GM23338 (cell line): ENCODE data around the gene GRAMD4. TPM values are rescaled to one million over a fixed set of nuclear protein-coding genes. Genes with fewer than 3 reads are reported as not detected.

Experiments
- ATAC-seq: fragments of 200-7000 bp; cut with Tn5 transposase; 3 replicates; pipeline ENCODE4 v1.9.1; 2020
- DNase-seq: peaks from one replicate; pipeline ENCODE4 v3.0.0-alpha.2; 2015; ENCODE audit warnings: low spot score
- H2AFZ ChIP-seq: fragments of 200-600 bp; sonication (generic); 2 replicates; pipeline ENCODE4 v1.8.0; 2016; ENCODE audit warnings: antibody characterized with exemption, mild to moderate bottlenecking, moderate library complexity
- H3F3A ChIP-seq: fragments of 200-600 bp; sonication (generic); replicated peaks from 2 replicates; pipeline ENCODE4 v1.8.0; 2017; ENCODE audit warnings: antibody characterized with exemption, mixed run types, low read depth
- H3K27ac ChIP-seq: fragments of 200-600 bp; sonication (generic); 2 replicates; pipeline ENCODE4 v1.6.1; 2016; ENCODE audit warnings: low read depth
- H3K27me3 ChIP-seq: fragments of 200-600 bp; sonication (generic); 2 replicates; pipeline ENCODE4 v1.8.0; 2016; ENCODE audit warnings: mild to moderate bottlenecking, mixed run types, moderate library complexity; ENCODE audit not compliant: insufficient read depth
- H3K36me3 ChIP-seq: fragments of 200-600 bp; sonication (generic); 2 replicates; pipeline ENCODE4 v1.8.0; 2016; ENCODE audit warnings: mild to moderate bottlenecking; ENCODE audit not compliant: insufficient read depth
- H3K4me1 ChIP-seq: fragments of 200-600 bp; sonication (generic); 2 replicates; pipeline ENCODE4 v1.8.0; 2016; ENCODE audit warnings: mild to moderate bottlenecking, moderate library complexity; ENCODE audit not compliant: insufficient read depth
- H3K4me2 ChIP-seq: fragments of 200-600 bp; sonication (generic); 2 replicates; pipeline ENCODE4 v1.7.1; 2017; ENCODE audit warnings: mixed run types
- H3K4me3 ChIP-seq: fragments of 200-600 bp; sonication (generic); 2 replicates; pipeline ENCODE4 v1.6.1; 2016; ENCODE audit warnings: mixed run types
- H3K79me2 ChIP-seq: fragments of 200-600 bp; sonication (generic); replicated peaks from 2 replicates; pipeline ENCODE4 v1.8.0; 2017; ENCODE audit warnings: mild to moderate bottlenecking; ENCODE audit not compliant: insufficient read depth
- H3K9me2 ChIP-seq: fragments of 200-600 bp; sonication (generic); 2 replicates; pipeline ENCODE4 v1.8.0; 2017; ENCODE audit not compliant: insufficient read depth
- H4K20me1 ChIP-seq: fragments of 200-600 bp; sonication (generic); replicated peaks from 2 replicates; pipeline ENCODE4 v1.8.0; 2017; ENCODE audit warnings: mild to moderate bottlenecking; ENCODE audit not compliant: insufficient read depth
- H3K27ac Mint-ChIP-seq: 2 replicates; pipeline ENCODE4 v1.8.0; 2020; ENCODE audit warnings: inconsistent platforms, mild to moderate bottlenecking, moderate library complexity, mixed read lengths
- H3K27me3 Mint-ChIP-seq: 3 replicates; pipeline ENCODE4 v1.8.0; 2022; ENCODE audit warnings: low read depth, mild to moderate bottlenecking, moderate library complexity, mixed read lengths, inconsistent platforms; ENCODE audit not compliant: insufficient read depth, poor library complexity
- H3K36me3 Mint-ChIP-seq: 3 replicates; pipeline ENCODE4 v1.8.0; 2021; ENCODE audit warnings: low read depth, mild to moderate bottlenecking, inconsistent platforms, moderate library complexity, mixed read lengths
- H3K4me1 Mint-ChIP-seq: 3 replicates; pipeline ENCODE4 v1.8.0; 2020; ENCODE audit warnings: mild to moderate bottlenecking, inconsistent platforms, mixed read lengths
- H3K4me3 Mint-ChIP-seq: 3 replicates; pipeline ENCODE4 v1.8.0; 2021; ENCODE audit warnings: moderate library complexity, mild to moderate bottlenecking, inconsistent platforms, mixed read lengths
- H3K9me3 Mint-ChIP-seq: 3 replicates; pipeline ENCODE4 v1.8.0; 2020; ENCODE audit warnings: moderate library complexity, mild to moderate bottlenecking, inconsistent platforms, mixed read lengths
- CTCF ChIP-seq, 2 experiments: fragments of 200-600 bp in 1 of 2; sonication (generic) in 1 of 2; conservative IDR thresholded peaks; 2 replicates each; pipeline versions ENCODE4 v1.5.1 to v1.6.1; 2016 to 2017; ENCODE audit warnings: antibody characterized with exemption in 2 of 2, low read depth in 2 of 2, mild to moderate bottlenecking in 2 of 2, moderate library complexity in 1 of 2
- ETS1 ChIP-seq: IDR thresholded peaks from 2 replicates; pipeline ENCODE4 v1.6.1; 2016; ENCODE audit warnings: antibody characterized with exemption
- EZH2 ChIP-seq: fragments of 200-600 bp; sonication (generic); IDR thresholded peaks from one replicate; pipeline ENCODE4 v1.8.0; 2017; ENCODE audit warnings: antibody characterized with exemption, mild to moderate bottlenecking, low read depth; ENCODE audit not compliant: unreplicated experiment
- EZH2phosphoT487 ChIP-seq: fragments of 200-600 bp; sonication (generic); IDR thresholded peaks from one replicate; pipeline ENCODE4 v1.8.1; 2018; ENCODE audit warnings: antibody characterized with exemption; ENCODE audit not compliant: unreplicated experiment
- POLR2AphosphoS5 ChIP-seq: IDR thresholded peaks from 2 replicates; pipeline ENCODE4 v1.6.1; 2016; ENCODE audit warnings: antibody characterized with exemption, low read depth
- STAT1 ChIP-seq: IDR thresholded peaks from one replicate; pipeline ENCODE4 v1.6.1; 2016; ENCODE audit warnings: antibody characterized with exemption; ENCODE audit not compliant: unreplicated experiment
- ZNF331 ChIP-seq: fragments of 250-450 bp; sonication (Bioruptor Pico); IDR thresholded peaks from 2 replicates; pipeline ENCODE4 v1.5.0; 2020; ENCODE audit warnings: low read depth, mild to moderate bottlenecking, moderate library complexity
- polyA plus RNA-seq: library from polyadenylated mRNA; unstranded; fragments of >200 nt; fragmentation: Nextera tagmentation; extraction: Ambion mirVana; gene quantifications from 2 replicates; pipeline ENCODE4 v1.2.1, GENCODE V29; 2016
- total RNA-seq: library from RNA; depleted of rRNA; stranded (reverse); fragments of >200 nt; shearing (Covaris generic); gene quantifications from 2 replicates; pipeline ENCODE4 v1.2.3, GENCODE V29; 2014

Gene GRAMD4
- total and polyA plus RNA-seq, 2 experiments from 2014 or later: 2.7 to 81.8 TPM

GRCh38 chr22:46631113-46631512 lies 10.9 kb downstream of the GRAMD4 start (continued):
- TF ChIP-seq EZH2phosphoT487 (no peak), STAT1 (no peak), POLR2AphosphoS5 (no peak), CTCF (conservative IDR thresholded peaks at IDR 0.05; ENCODE audit: low read depth in 2 of 2) (no peak), EZH2 (no peak), ETS1 (no peak), ZNF331 (CRISPR knock-in tag) (no peak)

- no peak for TF ChIP-seq EZH2
- ATAC-seq: no peak
- no peak overlapping the region for H3K27ac Mint-ChIP-seq
Measured at GRCh38 chr22:46632646-46633249, 12.6 kb downstream of the GRAMD4 start.

GRCh38 chr22:46633334-46633890 lies 13.2 kb downstream of the GRAMD4 start:
- no peaks in the 10 kb centered on the region for H3K27me3 ChIP-seq
- TF ChIP-seq CTCF (conservative IDR thresholded peaks at IDR 0.05; ENCODE audit: low read depth in 2 of 2) (no peak), EZH2 (no peak)

More at GRCh38 chr22:46632646-46633249, 12.6 kb downstream of the GRAMD4 start:
- H2AFZ ChIP-seq: no peak overlapping the region
- Mint-ChIP-seq H3K4me1 (peaks cover 23% of the 10 kb centered on the region), H3K4me3 (no peak overlapping the region), H3K9me3 (peaks cover 3% of the 10 kb centered on the region; the same call in 2 of the 3 replicates), H3K36me3 (no peaks in the 10 kb centered on the region), H3K27me3 (peaks cover 1% of the 10 kb centered on the region)
- no peaks in the 10 kb centered on the region for H3K27me3 ChIP-seq
- no peaks in the 10 kb centered on the region for H4K20me1 ChIP-seq
- no peak overlapping the region for H3K4me2 ChIP-seq
- peaks cover 3% of the 10 kb centered on the region; the same call in 1 of the 2 replicates for H3K4me1 ChIP-seq
- no peaks in the 10 kb centered on the region for H3K79me2 ChIP-seq
- H3K9me2 ChIP-seq: no peaks in the 10 kb centered on the region
- H3K36me3 ChIP-seq: no peaks in the 10 kb centered on the region
- H3F3A ChIP-seq: no peaks in the 10 kb centered on the region
- DNase-seq: no peak
- no peak overlapping the region for H3K27ac ChIP-seq
- H3K4me3 ChIP-seq: no peak overlapping the region

More at GRCh38 chr22:46633334-46633890, 13.2 kb downstream of the GRAMD4 start:
- Mint-ChIP-seq H3K9me3 (peaks cover 3% of the 10 kb centered on the region; the same call in 2 of the 3 replicates), H3K4me1 (peaks cover 17% of the 10 kb centered on the region), H3K4me3 (no peak overlapping the region), H3K36me3 (no peaks in the 10 kb centered on the region), H3K27ac (no peak overlapping the region), H3K27me3 (peaks cover 2% of the 10 kb centered on the region)
- Histone ChIP-seq H2AFZ (no peak overlapping the region), H4K20me1 (no peaks in the 10 kb centered on the region), H3K4me3 (no peak overlapping the region), H3K4me1 (no peaks in the 10 kb centered on the region), H3K79me2 (no peaks in the 10 kb centered on the region), H3F3A (no peaks in the 10 kb centered on the region), H3K4me2 (no peak overlapping the region), H3K9me2 (no peaks in the 10 kb centered on the region), H3K36me3 (no peaks in the 10 kb centered on the region), H3K27ac (no peak overlapping the region)
- no peak for ATAC-seq
- no peak for DNase-seq
